Keratinocyte (primary cell): Measurements from ENCODE around the gene NCOR1. TPM values are rescaled to one million over a fixed set of nuclear protein-coding genes. Genes with fewer than 3 reads are reported as not detected.
"Not testable (repeated sequence)": the region's sequence is repeated elsewhere in the genome, so short reads cannot be mapped to it uniquely, and the experiment has no call there.

Experiments
- DNase-seq: peaks from one replicate; pipeline ENCODE4 v3.0.0-alpha.2; 2011; ENCODE audit warnings: low read depth, missing footprints, low spot score
- FAIRE-seq: peaks from 2 replicates; lab custom pipeline; 2011; peaks lifted over from hg19 to GRCh38; lab: Jason Lieb, UNC
- H2AFZ ChIP-seq: 2 replicates; pipeline ENCODE4 v1.6.0; 2012; ENCODE audit warnings: low read length, control low read depth, inconsistent platforms; ENCODE audit not compliant: control insufficient read depth
- H3K27ac ChIP-seq: 2 replicates; pipeline ENCODE4 v1.5.1; 2011; ENCODE audit warnings: low read length; ENCODE audit not compliant: control insufficient read depth, insufficient read depth
- H3K27me3 ChIP-seq: 3 replicates; pipeline ENCODE4 v1.6.0; 2011; ENCODE audit warnings: low read length; ENCODE audit not compliant: control insufficient read depth, insufficient read depth; ENCODE audit errors: extremely low read depth
- H3K36me3 ChIP-seq, 2 experiments: 2 replicates in 1 of 2; 3 replicates in 1 of 2; pipeline ENCODE4 v1.5.1; 2011; ENCODE audit warnings: low read length in 2 of 2, mild to moderate bottlenecking in 1 of 2; ENCODE audit not compliant: control insufficient read depth in 2 of 2, insufficient read depth in 2 of 2; ENCODE audit errors: extremely low read depth in 1 of 2
- H3K4me1 ChIP-seq: 3 replicates; pipeline ENCODE4 v1.5.1; 2011; ENCODE audit warnings: low read length; ENCODE audit not compliant: control insufficient read depth, insufficient read depth; ENCODE audit errors: extremely low read depth
- H3K4me2 ChIP-seq: 3 replicates; pipeline ENCODE4 v1.6.0; 2011; ENCODE audit warnings: low read depth, low read length; ENCODE audit not compliant: control insufficient read depth, insufficient read depth; ENCODE audit errors: extremely low read depth
- H3K4me3 ChIP-seq, 3 experiments: fragments of 200-600 bp in 1 of 3; sonication (generic) in 1 of 3; 2 replicates in 2 of 3; 3 replicates in 1 of 3; pipeline ENCODE4 v1.5.1; 2011 to 2016; ENCODE audit warnings: low read length in 3 of 3, mild to moderate bottlenecking in 3 of 3, control low read depth in 2 of 3, inconsistent platforms in 1 of 3, low read depth in 1 of 3, mixed read lengths in 1 of 3, mixed run types in 1 of 3, moderate library complexity in 1 of 3; ENCODE audit not compliant: control insufficient read depth in 2 of 3, insufficient read depth in 2 of 3; ENCODE audit errors: extremely low read depth in 1 of 3
- H3K79me2 ChIP-seq: 2 replicates; pipeline ENCODE4 v1.6.0; 2012; ENCODE audit warnings: low read length; ENCODE audit not compliant: control insufficient read depth, insufficient read depth
- H3K9ac ChIP-seq: 3 replicates; pipeline ENCODE4 v1.6.0; 2011; ENCODE audit warnings: low read length; ENCODE audit not compliant: control insufficient read depth, insufficient read depth; ENCODE audit errors: extremely low read depth
- H3K9me1 ChIP-seq: 3 replicates; pipeline ENCODE4 v1.6.0; 2011; ENCODE audit warnings: low read length; ENCODE audit not compliant: control insufficient read depth, insufficient read depth; ENCODE audit errors: extremely low read depth
- H3K9me3 ChIP-seq: 2 replicates; pipeline ENCODE4 v1.5.1; 2012; ENCODE audit warnings: low read depth, low read length; ENCODE audit not compliant: control insufficient read depth
- H4K20me1 ChIP-seq: 3 replicates; pipeline ENCODE4 v1.6.0; 2011; ENCODE audit warnings: low read length; ENCODE audit not compliant: control insufficient read depth, insufficient read depth; ENCODE audit errors: extremely low read depth
- EZH2 ChIP-seq: IDR thresholded peaks from one replicate; pipeline ENCODE4 v1.6.1; 2012; ENCODE audit warnings: inconsistent platforms, mild to moderate bottlenecking, low read length, moderate library complexity
- dilution Hi-C: fragments of 300-500 bp; cut with MboI; formaldehyde crosslinking; loops from one replicate; pipeline ENCODE4 v1.7.0; 2020; ENCODE audit warnings: low sequenced_read_pairs; ENCODE audit not compliant: extremely low pct_ligation_motif_present
- polyA plus RNA-seq, 5 experiments: library from polyadenylated mRNA; depleted of rRNA in 3 of 5; stranded (reverse) in 3 of 5; stranded (forward) in 1 of 5; unstranded in 1 of 5; fragments of >200 nt; gene quantifications; 1 replicate in 1 of 5; 2 replicates in 3 of 5; 3 replicates in 1 of 5; pipeline versions ENCODE4 v1.2.1 to v1.2.3, GENCODE V29; 2011 to 2012; ENCODE audit warnings: missing spikeins in 2 of 5, low read depth in 1 of 5, low replicate concordance in 1 of 5
- TF ChIP-seq, protein P1 (sequence below), 3 experiments: IDR thresholded peaks in 1 of 3; conservative IDR thresholded peaks in 1 of 3; optimal IDR thresholded peaks in 1 of 3; 2 replicates in 2 of 3; 3 replicates in 1 of 3; pipeline versions ENCODE3 to v1.5.1; 2011; ENCODE audit warnings: low read length in 3 of 3, mild to moderate bottlenecking in 3 of 3, moderate library complexity in 2 of 3, control low read depth in 1 of 3, inconsistent platforms in 1 of 3; ENCODE audit not compliant: insufficient read depth in 2 of 3; ENCODE audit errors: extremely low read depth in 1 of 3

The NCOR1 gene
- polyA plus RNA-seq, 1 donor (not counting 4 experiments of a cell fraction or from before 2014, with no cell fraction given): 59.8 TPM

DNA sequence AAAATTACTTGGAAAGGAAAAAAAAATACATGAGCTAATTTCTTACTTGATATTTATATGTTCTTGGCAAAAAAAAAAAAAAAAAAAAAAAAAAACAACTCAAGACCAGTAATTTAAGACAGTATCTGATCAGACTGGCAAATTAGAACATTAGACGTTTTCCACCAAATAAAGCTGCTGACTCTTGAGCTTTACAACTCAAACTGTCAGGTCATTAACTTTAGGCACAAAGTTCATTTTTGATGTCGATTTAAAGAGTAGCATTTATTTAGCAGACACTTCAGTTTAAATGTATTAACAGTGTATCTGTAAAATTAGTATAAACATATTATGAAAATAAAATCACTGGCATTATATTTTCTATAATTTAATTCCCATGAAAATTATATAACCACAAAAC, 66.7 kb downstream of the NCOR1 start:
- H4K20me1 ChIP-seq: no peaks in the 10 kb centered on the region
- TF ChIP-seq EZH2: no peak
- TF ChIP-seq, protein P1, sequence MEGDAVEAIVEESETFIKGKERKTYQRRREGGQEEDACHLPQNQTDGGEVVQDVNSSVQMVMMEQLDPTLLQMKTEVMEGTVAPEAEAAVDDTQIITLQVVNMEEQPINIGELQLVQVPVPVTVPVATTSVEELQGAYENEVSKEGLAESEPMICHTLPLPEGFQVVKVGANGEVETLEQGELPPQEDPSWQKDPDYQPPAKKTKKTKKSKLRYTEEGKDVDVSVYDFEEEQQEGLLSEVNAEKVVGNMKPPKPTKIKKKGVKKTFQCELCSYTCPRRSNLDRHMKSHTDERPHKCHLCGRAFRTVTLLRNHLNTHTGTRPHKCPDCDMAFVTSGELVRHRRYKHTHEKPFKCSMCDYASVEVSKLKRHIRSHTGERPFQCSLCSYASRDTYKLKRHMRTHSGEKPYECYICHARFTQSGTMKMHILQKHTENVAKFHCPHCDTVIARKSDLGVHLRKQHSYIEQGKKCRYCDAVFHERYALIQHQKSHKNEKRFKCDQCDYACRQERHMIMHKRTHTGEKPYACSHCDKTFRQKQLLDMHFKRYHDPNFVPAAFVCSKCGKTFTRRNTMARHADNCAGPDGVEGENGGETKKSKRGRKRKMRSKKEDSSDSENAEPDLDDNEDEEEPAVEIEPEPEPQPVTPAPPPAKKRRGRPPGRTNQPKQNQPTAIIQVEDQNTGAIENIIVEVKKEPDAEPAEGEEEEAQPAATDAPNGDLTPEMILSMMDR (optimal IDR thresholded peaks at IDR 0.05 in 1 of 3, IDR thresholded peaks at IDR 0.05 in 1 of 3, conservative IDR thresholded peaks at IDR 0.05 in 1 of 3; ENCODE audit: extremely low read depth in 1 of 3, insufficient read depth in 2 of 3, low read length in 3 of 3): no peak
- no peaks in the 10 kb centered on the region for H3K9me1 ChIP-seq
- no peaks in the 10 kb centered on the region for H3K9me3 ChIP-seq
- H3K4me3 ChIP-seq: no peak overlapping the region
- DNase-seq: no peak
- no peak overlapping the region for H2AFZ ChIP-seq
- no peak for FAIRE-seq
- H3K4me1 ChIP-seq: peaks cover 11% of the 10 kb centered on the region
- H3K36me3 ChIP-seq: peaks cover 0 to 2% of the 10 kb centered on the region in 2 experiments
- H3K4me2 ChIP-seq: no peak overlapping the region
- H3K27me3 ChIP-seq: no peaks in the 10 kb centered on the region
- dilution Hi-C loops: no loop called here
- no peak overlapping the region for H3K9ac ChIP-seq
- H3K79me2 ChIP-seq: no peaks in the 10 kb centered on the region
- H3K27ac ChIP-seq: no peak overlapping the region

GRCh38 chr17:16145319-16145890, 69.9 kb downstream of the NCOR1 start:
- H3K9me1 ChIP-seq, H3K27me3 ChIP-seq, H3K27ac ChIP-seq, H2AFZ ChIP-seq, DNase-seq, H3K79me2 ChIP-seq, H3K4me2 ChIP-seq, FAIRE-seq, H3K4me3 ChIP-seq, H4K20me1 ChIP-seq, H3K9ac ChIP-seq, H3K4me1 ChIP-seq, H3K9me3 ChIP-seq, dilution Hi-C loops: not testable (repeated sequence)
- H3K36me3 ChIP-seq: peaks cover 4 to 12% of the 10 kb centered on the region in 2 experiments

- DNase-seq (no peak), FAIRE-seq (no peak)
- Histone ChIP-seq H3K79me2 (no peaks in the 10 kb centered on the region), H3K4me3 (no peak overlapping the region), H3K9me1 (no peaks in the 10 kb centered on the region), H3K27me3 (no peaks in the 10 kb centered on the region), H3K4me2 (no peak overlapping the region), H3K9me3 (no peaks in the 10 kb centered on the region), H3K4me1 (no peaks in the 10 kb centered on the region), H2AFZ (no peak overlapping the region), H3K9ac (no peak overlapping the region), H3K27ac (no peak overlapping the region), H4K20me1 (no peaks in the 10 kb centered on the region), H3K36me3 (peaks cover 2 to 12% of the 10 kb centered on the region in 2 experiments)
- TF ChIP-seq EZH2: no peak
- TF ChIP-seq, protein P1 (optimal IDR thresholded peaks at IDR 0.05 in 1 of 3, IDR thresholded peaks at IDR 0.05 in 1 of 3, conservative IDR thresholded peaks at IDR 0.05 in 1 of 3; ENCODE audit: extremely low read depth in 1 of 3, insufficient read depth in 2 of 3, low read length in 3 of 3): no peak
- dilution Hi-C loops: no loop called here
Observed at GRCh38 chr17:16141685-16142084, 73.6 kb downstream of the NCOR1 start.
